Spleen (tissue), 11 donors: ENCODE measurements around the gene OPCML. TPM values are rescaled to one million over a fixed set of nuclear protein-coding genes. Genes with fewer than 3 reads are reported as not detected.

Experiments
- DNase-seq: peaks from one replicate; pipeline ENCODE4 v3.0.0-alpha.2; 2020
- H3K27ac ChIP-seq, 8 donors: fragments of 200-600 bp; sonication (generic) in 7 of 8; 1 replicate in 4 of 8; 2 replicates in 4 of 8; pipeline versions ENCODE4 v1.5.0 to v1.8.0; 2016 to 2021; ENCODE audit warnings: inconsistent platforms in 4 of 8, mild to moderate bottlenecking in 4 of 8, moderate library complexity in 1 of 8
- H3K27me3 ChIP-seq, 7 donors: fragments of 200-600 bp; sonication (generic) in 6 of 7; replicated peaks in 1 of 7; 1 replicate in 4 of 7; 2 replicates in 3 of 7; pipeline versions ENCODE4 v1.5.0 to v1.8.0; 2016 to 2021; ENCODE audit warnings: inconsistent platforms in 3 of 7, mild to moderate bottlenecking in 1 of 7
- H3K36me3 ChIP-seq, 6 donors: fragments of 200-600 bp; sonication (generic) in 5 of 6; 1 replicate in 4 of 6; 2 replicates in 2 of 6; pipeline versions ENCODE4 v1.5.0 to v1.8.0; 2016 to 2021; ENCODE audit warnings: inconsistent platforms in 2 of 6
- H3K4me1 ChIP-seq, 6 donors: fragments of 200-600 bp; sonication (generic) in 5 of 6; 1 replicate in 3 of 6; 2 replicates in 3 of 6; pipeline versions ENCODE4 v1.5.0 to v1.8.0; 2016 to 2021; ENCODE audit warnings: inconsistent platforms in 3 of 6
- H3K4me3 ChIP-seq, 8 donors: fragments of 200-600 bp; sonication (generic) in 7 of 8; 1 replicate in 4 of 8; 2 replicates in 4 of 8; pipeline versions ENCODE4 v1.5.0 to v1.8.0; 2016 to 2021; ENCODE audit warnings: inconsistent platforms in 4 of 8, mild to moderate bottlenecking in 4 of 8, moderate library complexity in 2 of 8
- H3K9me3 ChIP-seq, 8 donors: fragments of 200-600 bp; sonication (generic) in 7 of 8; 1 replicate in 4 of 8; 2 replicates in 4 of 8; pipeline versions ENCODE4 v1.5.0 to v1.8.0; 2016 to 2021; ENCODE audit warnings: inconsistent platforms in 4 of 8
- CTCF ChIP-seq, 11 experiments: fragments of 200-600 bp in 7 of 11; fragments of 450-650 bp in 4 of 11; sonication (generic) in 4 of 11; IDR thresholded peaks in 8 of 11; conservative IDR thresholded peaks in 3 of 11; 1 replicate in 7 of 11; 2 replicates in 4 of 11; pipeline versions ENCODE4 v1.4.0 to v1.8.0; 2016 to 2021; ENCODE audit warnings: antibody characterized with exemption in 11 of 11, inconsistent platforms in 4 of 11, mild to moderate bottlenecking in 1 of 11
- POLR2A ChIP-seq, 3 donors: fragments of 450-650 bp; IDR thresholded peaks; one replicate each; pipeline ENCODE4 v1.5.1; 2017; ENCODE audit warnings: antibody characterized with exemption in 3 of 3, mild to moderate bottlenecking in 1 of 3
- POLR2AphosphoS5 ChIP-seq, 3 donors: sonication (generic); formaldehyde crosslinking; IDR thresholded peaks; one replicate each; pipeline ENCODE4 v1.5.1; 2017; ENCODE audit warnings: antibody characterized with exemption in 3 of 3
- WGBS, 5 donors: extraction: QIAGEN DNeasy Blood & Tissue Kit in 3 of 5; methylation state at CpG; one replicate each; pipeline versions ENCODE4 v1.1.5 to v1.1.7; 2013 to 2018; 5-methylcytosine and 5-hydroxymethylcytosine counted together
- intact Hi-C: fragments of 100-400 bp; cut with DNase I; formaldehyde crosslinking; loops from one replicate; pipeline ENCODE4 v1.15.0; 2023; ENCODE audit warnings: low total_unique reads
- polyA plus RNA-seq, 3 donors: library from polyadenylated mRNA; stranded (reverse); fragments of 200-250 nt; gene quantifications; one replicate each; pipeline ENCODE4 v1.2.1, GENCODE V29; 2013
- total RNA-seq, 7 donors: library from RNA; depleted of rRNA in 3 of 7; stranded (reverse); fragments of >200 nt in 3 of 7; fragmentation: NEBNext Ultra II Directional in 4 of 7; extraction: Animal tissue kit (Norgen Biotek cat#: 25700) in 4 of 7; gene quantifications; one replicate each; pipeline versions ENCODE4 v1.1.0 to v1.2.1, GENCODE V29; 2016 to 2021
- donor health status: healthy with polysubstance abuse.
- donor health status: DM: no; HTN: no; CAD: no; lungs with moderate emphysema.
- donor health status: DM: no; HTN: no; CAD: no.
- donor health status: Bipolar disorder and iron deficiency.
- donor health status: healthy.
- donor health status: DM: no; HTN: no; CAD: no.
- donor health status: DM: yes; HTN: yes; CAD: no.

Gene OPCML
- total and polyA plus RNA-seq, 10 donors, result 0.09 to 10.7 (median 3.1) TPM

GRCh38 chr11:133343951-133344350 is 188.3 kb downstream of the OPCML start:
- TF ChIP-seq POLR2AphosphoS5 (IDR thresholded peaks at IDR 0.05), result no peak
- TF ChIP-seq POLR2A (IDR thresholded peaks at IDR 0.05), result no peak
- TF ChIP-seq CTCF (IDR thresholded peaks at IDR 0.05 in 8 of 11, conservative IDR thresholded peaks at IDR 0.05 in 3 of 11), result no peak
- Histone ChIP-seq H3K27ac (no peak overlapping the region), H3K4me1 (no peaks in the 10 kb centered on the region), H3K36me3 (no peaks in the 10 kb centered on the region), H3K27me3 (no peaks in the 10 kb centered on the region), H3K9me3 (no peaks in the 10 kb centered on the region), H3K4me3 (no peak overlapping the region)
- no peak for DNase-seq
- 47 to 65% (median 62%) methylated on average over 9 of the region's 9 CpGs for WGBS, 5 donors
- intact Hi-C loops, result no loop called here

GRCh38 chr11:133339495-133340140 is 192.7 kb downstream of the OPCML start:
- Histone ChIP-seq H3K27ac (no peak overlapping the region), H3K36me3 (no peaks in the 10 kb centered on the region), H3K4me3 (no peak overlapping the region), H3K4me1 (no peaks in the 10 kb centered on the region), H3K27me3 (no peaks in the 10 kb centered on the region), H3K9me3 (peaks cover 0 to 25% (median 0%) of the 10 kb centered on the region in 8 donors)
- no peak for DNase-seq
- TF ChIP-seq POLR2A (IDR thresholded peaks at IDR 0.05) (no peak), POLR2AphosphoS5 (IDR thresholded peaks at IDR 0.05) (no peak), CTCF (IDR thresholded peaks at IDR 0.05 in 8 of 11, conservative IDR thresholded peaks at IDR 0.05 in 3 of 11) (no peak)
- intact Hi-C loops, result no loop called here
- WGBS, 5 donors, result 75 to 78% (median 77%) methylated on average over 5 of the region's 5 CpGs

- TF ChIP-seq POLR2AphosphoS5 (IDR thresholded peaks at IDR 0.05) (no peak), CTCF (IDR thresholded peaks at IDR 0.05 in 8 of 11, conservative IDR thresholded peaks at IDR 0.05 in 3 of 11) (no peak), POLR2A (IDR thresholded peaks at IDR 0.05) (no peak)
Observed at GRCh38 chr11:133338588-133338987, 193.7 kb downstream of the OPCML start.

GRCh38 chr11:133337951-133338418 is 194.3 kb downstream of the OPCML start:
- H3K4me1 ChIP-seq, result no peaks in the 10 kb centered on the region
- no peaks in the 10 kb centered on the region for H3K36me3 ChIP-seq
- no peaks in the 10 kb centered on the region for H3K27me3 ChIP-seq
- H3K9me3 ChIP-seq, result peaks cover 0 to 37% (median 2%) of the 10 kb centered on the region in 8 donors
- no peak overlapping the region for H3K27ac ChIP-seq
- no peak overlapping the region for H3K4me3 ChIP-seq
- WGBS, 5 donors, result 66 to 74% (median 73%) methylated on average over 7 of the region's 7 CpGs
- DNase-seq, result no peak
- TF ChIP-seq POLR2AphosphoS5 (IDR thresholded peaks at IDR 0.05) (no peak), POLR2A (IDR thresholded peaks at IDR 0.05) (no peak), CTCF (IDR thresholded peaks at IDR 0.05 in 8 of 11, conservative IDR thresholded peaks at IDR 0.05 in 3 of 11) (no peak)
- intact Hi-C loops, result no loop called here

More at GRCh38 chr11:133338588-133338987, 193.7 kb downstream of the OPCML start:
- H3K27me3 ChIP-seq, result no peaks in the 10 kb centered on the region
- no peak overlapping the region for H3K27ac ChIP-seq
- intact Hi-C loops, result no loop called here
- no peak for DNase-seq
- no peaks in the 10 kb centered on the region for H3K4me1 ChIP-seq
- peaks cover 0 to 35% (median 2%) of the 10 kb centered on the region in 8 donors for H3K9me3 ChIP-seq
- WGBS, 5 donors, result 68 to 74% (median 71%) methylated on average over 2 of the region's 2 CpGs
- H3K36me3 ChIP-seq, result no peaks in the 10 kb centered on the region
- no peak overlapping the region for H3K4me3 ChIP-seq
